ENCODE data around the gene TAF11L14. TPM values are rescaled to one million over a fixed set of nuclear protein-coding genes. Genes with fewer than 3 reads are reported as not detected.

Gene TAF11L14
- total RNA-seq, 1 donor from 2014 or later, result not detected

DNA sequence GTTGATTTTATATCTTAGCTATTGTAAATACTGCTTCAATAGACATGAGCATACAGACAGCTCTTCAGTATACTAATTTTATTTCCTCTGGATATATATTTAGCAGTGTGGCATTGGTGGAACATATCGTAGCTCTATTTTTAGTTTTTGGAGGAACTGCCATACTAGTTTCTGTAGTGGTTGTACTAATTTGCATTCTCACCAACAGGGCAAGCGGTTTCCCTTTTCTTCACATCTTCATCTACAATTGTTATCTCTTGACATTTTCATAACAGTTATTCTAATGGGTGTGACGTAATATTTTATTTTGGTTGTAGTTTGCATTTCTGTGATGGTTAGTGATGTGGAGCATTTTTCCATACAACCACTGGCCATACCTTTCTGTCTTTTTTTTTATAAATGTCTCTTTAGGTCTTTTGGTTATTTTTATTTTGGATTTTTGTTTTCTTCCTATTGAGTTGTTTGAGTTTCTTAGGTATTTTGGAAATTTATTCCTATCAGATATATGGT lies 32.5 kb downstream of the TAF11L14 start:
- no peak overlapping the region for H3K4me3 ChIP-seq (ENCODE audit: low read depth, low read length)
- TF ChIP-seq, protein P1, sequence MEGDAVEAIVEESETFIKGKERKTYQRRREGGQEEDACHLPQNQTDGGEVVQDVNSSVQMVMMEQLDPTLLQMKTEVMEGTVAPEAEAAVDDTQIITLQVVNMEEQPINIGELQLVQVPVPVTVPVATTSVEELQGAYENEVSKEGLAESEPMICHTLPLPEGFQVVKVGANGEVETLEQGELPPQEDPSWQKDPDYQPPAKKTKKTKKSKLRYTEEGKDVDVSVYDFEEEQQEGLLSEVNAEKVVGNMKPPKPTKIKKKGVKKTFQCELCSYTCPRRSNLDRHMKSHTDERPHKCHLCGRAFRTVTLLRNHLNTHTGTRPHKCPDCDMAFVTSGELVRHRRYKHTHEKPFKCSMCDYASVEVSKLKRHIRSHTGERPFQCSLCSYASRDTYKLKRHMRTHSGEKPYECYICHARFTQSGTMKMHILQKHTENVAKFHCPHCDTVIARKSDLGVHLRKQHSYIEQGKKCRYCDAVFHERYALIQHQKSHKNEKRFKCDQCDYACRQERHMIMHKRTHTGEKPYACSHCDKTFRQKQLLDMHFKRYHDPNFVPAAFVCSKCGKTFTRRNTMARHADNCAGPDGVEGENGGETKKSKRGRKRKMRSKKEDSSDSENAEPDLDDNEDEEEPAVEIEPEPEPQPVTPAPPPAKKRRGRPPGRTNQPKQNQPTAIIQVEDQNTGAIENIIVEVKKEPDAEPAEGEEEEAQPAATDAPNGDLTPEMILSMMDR (conservative IDR thresholded peaks at IDR 0.05; ENCODE audit: low read depth, low read length), result no peak
- DNase-seq (ENCODE audit: low read depth), result no peak

GRCh38 chr5:17670353-17670752 lies 36.1 kb downstream of the TAF11L14 start:
- TF ChIP-seq, protein P1 (conservative IDR thresholded peaks at IDR 0.05; ENCODE audit: low read depth, low read length), result no peak
- no peak overlapping the region for H3K4me3 ChIP-seq (ENCODE audit: low read depth, low read length)
- DNase-seq (ENCODE audit: low read depth), result no peak

DNA sequence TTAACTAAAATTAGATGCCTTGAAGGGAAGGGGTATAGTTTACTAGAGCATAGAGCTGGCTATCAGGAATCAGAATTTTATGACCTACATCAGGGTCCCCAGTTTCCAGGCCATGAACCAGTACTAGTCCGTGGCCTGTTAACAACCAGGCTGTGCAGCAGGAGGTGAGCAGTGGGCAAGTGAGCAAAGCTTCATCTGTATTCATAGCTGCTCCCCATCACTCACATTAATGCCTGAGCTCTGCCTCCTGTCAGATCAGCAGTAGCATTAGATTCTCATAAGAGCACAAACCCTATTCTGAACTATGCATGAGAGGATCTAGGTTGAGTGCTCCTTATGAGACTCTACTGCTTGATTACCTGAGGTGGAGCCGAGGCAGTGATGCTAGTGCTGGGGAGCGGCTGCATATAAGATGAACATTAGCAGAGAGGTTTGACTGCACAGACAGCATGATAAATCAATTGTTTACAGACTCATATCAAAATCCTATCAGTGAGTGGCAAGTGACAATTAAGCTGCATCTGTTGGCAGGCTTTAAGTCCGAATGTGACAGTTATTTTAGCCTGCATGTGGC lies 44.6 kb downstream of the TAF11L14 start:
- no peak overlapping the region for H3K4me3 ChIP-seq (ENCODE audit: low read depth, low read length)
- TF ChIP-seq, protein P1 (conservative IDR thresholded peaks at IDR 0.05; ENCODE audit: low read depth, low read length), result no peak
- no peak for DNase-seq (ENCODE audit: low read depth)

- H3K4me3 ChIP-seq (ENCODE audit: low read depth, low read length), result no peak overlapping the region
- TF ChIP-seq, protein P1 (conservative IDR thresholded peaks at IDR 0.05; ENCODE audit: low read depth, low read length), result no peak
- no peak for DNase-seq (ENCODE audit: low read depth)
These were observed 45.4 kb downstream of the TAF11L14 start for GRCh38 chr5:17679597-17680203.

DNA sequence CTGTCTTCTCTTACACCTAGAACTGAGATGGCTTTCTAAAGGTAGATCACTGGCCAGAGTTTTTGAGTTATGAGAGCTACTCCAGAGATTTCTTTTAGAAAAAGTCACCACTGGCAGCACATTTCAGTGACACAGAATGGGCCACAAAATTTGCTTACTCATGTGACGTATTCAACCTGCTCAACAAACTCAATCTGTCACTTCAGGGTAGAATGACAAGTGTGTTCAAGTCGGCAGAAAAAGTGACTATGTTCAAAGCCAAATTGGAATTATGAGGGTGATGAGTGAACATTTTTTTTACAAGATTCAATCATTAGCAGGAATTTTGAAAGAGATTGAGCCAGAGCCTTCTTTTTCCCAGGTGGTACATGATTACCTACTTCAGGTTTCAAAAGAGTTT lies 46.5 kb downstream of the TAF11L14 start:
- no peak overlapping the region for H3K4me3 ChIP-seq (ENCODE audit: low read depth, low read length)
- no peak for DNase-seq (ENCODE audit: low read depth)
- TF ChIP-seq, protein P1 (conservative IDR thresholded peaks at IDR 0.05; ENCODE audit: low read depth, low read length), result no peak

Other genes with a start within 250 kb of the TAF11L14 start
- gene TAF11L2, start 136.2 kb upstream of the TAF11L14 start, total RNA-seq, result not detected in 2 replicates
- gene TAF11L3, start 116.1 kb upstream of the TAF11L14 start, total RNA-seq, result not detected in 2 replicates
- not detected in 2 replicates for gene TAF11L4, start 112.7 kb upstream of the TAF11L14 start, total RNA-seq
- not detected in 2 replicates for gene TAF11L5, start 109.2 kb upstream of the TAF11L14 start, total RNA-seq
- not detected in 2 replicates for gene TAF11L6, start 105.8 kb upstream of the TAF11L14 start, total RNA-seq
- not detected in 2 replicates for gene TAF11L7, start 48.7 kb upstream of the TAF11L14 start, total RNA-seq
- gene TAF11L8, start 43.5 kb upstream of the TAF11L14 start, total RNA-seq, result not detected in 2 replicates
- not detected in 2 replicates for gene TAF11L9, start 40.1 kb upstream of the TAF11L14 start, total RNA-seq
- gene TAF11L10, start 36.6 kb upstream of the TAF11L14 start, total RNA-seq, result not detected in 2 replicates
- 1.8 TPM in 1 of 2 replicates, not detected in the other for gene TAF11L11, start 30.3 kb upstream of the TAF11L14 start, total RNA-seq
- not detected in 2 replicates for gene TAF11L12, start 24.1 kb upstream of the TAF11L14 start, total RNA-seq
- gene TAF11L13, start 2.4 kb upstream of the TAF11L14 start, total RNA-seq, result not detected in 2 replicates